Measurements from ENCODE around the gene FARS2.

DNA sequence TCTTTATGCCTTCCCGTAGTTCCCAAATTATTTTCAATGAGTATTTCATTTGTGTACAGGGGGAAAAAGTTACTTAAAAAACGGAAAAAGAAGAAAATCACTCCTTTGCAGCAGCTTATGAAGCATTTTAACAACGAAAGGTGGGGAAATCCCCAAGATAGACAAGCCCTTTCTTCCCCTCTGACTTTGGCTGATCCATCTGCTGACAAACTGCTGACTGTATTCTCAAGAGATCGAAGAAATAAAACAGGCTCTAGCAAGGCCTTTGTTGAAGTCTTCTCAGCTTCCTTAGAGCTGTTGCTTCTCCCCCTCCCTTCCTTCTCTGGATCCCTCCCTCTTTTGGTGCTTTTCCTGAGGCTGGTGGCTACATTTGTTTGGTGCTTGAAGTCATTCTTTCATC lies 420.2 kb downstream of the FARS2 start:
- no peak for TF ChIP-seq POLR2A (IDR thresholded peaks at IDR 0.05)
- TF ChIP-seq, protein P1, sequence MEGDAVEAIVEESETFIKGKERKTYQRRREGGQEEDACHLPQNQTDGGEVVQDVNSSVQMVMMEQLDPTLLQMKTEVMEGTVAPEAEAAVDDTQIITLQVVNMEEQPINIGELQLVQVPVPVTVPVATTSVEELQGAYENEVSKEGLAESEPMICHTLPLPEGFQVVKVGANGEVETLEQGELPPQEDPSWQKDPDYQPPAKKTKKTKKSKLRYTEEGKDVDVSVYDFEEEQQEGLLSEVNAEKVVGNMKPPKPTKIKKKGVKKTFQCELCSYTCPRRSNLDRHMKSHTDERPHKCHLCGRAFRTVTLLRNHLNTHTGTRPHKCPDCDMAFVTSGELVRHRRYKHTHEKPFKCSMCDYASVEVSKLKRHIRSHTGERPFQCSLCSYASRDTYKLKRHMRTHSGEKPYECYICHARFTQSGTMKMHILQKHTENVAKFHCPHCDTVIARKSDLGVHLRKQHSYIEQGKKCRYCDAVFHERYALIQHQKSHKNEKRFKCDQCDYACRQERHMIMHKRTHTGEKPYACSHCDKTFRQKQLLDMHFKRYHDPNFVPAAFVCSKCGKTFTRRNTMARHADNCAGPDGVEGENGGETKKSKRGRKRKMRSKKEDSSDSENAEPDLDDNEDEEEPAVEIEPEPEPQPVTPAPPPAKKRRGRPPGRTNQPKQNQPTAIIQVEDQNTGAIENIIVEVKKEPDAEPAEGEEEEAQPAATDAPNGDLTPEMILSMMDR (IDR thresholded peaks at IDR 0.05): no peak

Measured in esophagus squamous epithelium (tissue), 4 donors.